GM04503 (cell line): Measurements from ENCODE around the gene KDF1.

Experiments used
- DNase-seq: peaks from one replicate; pipeline ENCODE4 v3.0.0-alpha.2; 2012; ENCODE audit warnings: low read depth

KDF1 gene

GRCh38 chr1:26915204-26915842 is 44.9 kb downstream of the KDF1 start:
- no peak for DNase-seq

- no peak for DNase-seq
These were observed 46.3 kb downstream of the KDF1 start, which contains the start of gene NR0B2 for GRCh38 chr1:26913754-26914619. Gene NR0B2, minus strand, starts transcription at chr1:26913975. Its CDS starts 35 bp downstream, at chr1:26913940.

GRCh38 chr1:26913389-26913753 is 46.9 kb downstream of the KDF1 start:
- no peak for DNase-seq

GRCh38 chr1:26912147-26912490 is 48.1 kb downstream of the KDF1 start:
- no peak for DNase-seq

- DNase-seq, result no peak
These were observed 48.7 kb downstream of the KDF1 start for GRCh38 chr1:26911399-26912146.

- no peak for DNase-seq
These were observed 49.7 kb downstream of the KDF1 start for GRCh38 chr1:26910343-26911160.

GRCh38 chr1:26909951-26910342 is 50.3 kb downstream of the KDF1 start:
- no peak for DNase-seq

- DNase-seq, result peak; percentile 68
These were observed 53.0 kb downstream of the KDF1 start for GRCh38 chr1:26907071-26907917.

- DNase-seq, result no peak
These were observed 59.3 kb downstream of the KDF1 start for GRCh38 chr1:26900815-26901511.

- DNase-seq, result peak; percentile 57
These were observed 60.1 kb downstream of the KDF1 start, which contains the start of gene GPATCH3 for GRCh38 chr1:26900001-26900814. Gene GPATCH3, minus strand, starts transcription at chr1:26900467. Its CDS starts 25 bp downstream, at chr1:26900442.
